ENCODE data around the gene SPRED3. TPM values are rescaled to one million over a fixed set of nuclear protein-coding genes. Genes with fewer than 3 reads are reported as not detected.

SPRED3 gene
- total and polyA plus RNA-seq, 2 of the 8 experiments (the other 6 are each of a cell fraction or from before 2014, with no cell fraction given), result 8.1 to 10.3 TPM

GRCh38 chr19:38350883-38351282 is 37.6 kb upstream of the SPRED3 start:
- no peaks in the 10 kb centered on the region for H3K4me1 ChIP-seq (replicated peaks in 1 of 4; ENCODE audit: control insufficient read depth in 3 of 4, insufficient read depth in 4 of 4, low read length in 3 of 4)
- H2BK15ac ChIP-seq (ENCODE audit: low read length), result no peak overlapping the region
- no peak overlapping the region for H2BK120ac ChIP-seq (replicated peaks; ENCODE audit: low read depth, low read length)
- no peak overlapping the region for H2BK12ac ChIP-seq (ENCODE audit: low read depth, low read length)
- ChIA-PET POLR2A (ENCODE audit: partially characterized antibody) (interaction anchor here (0.5 to 1.6 kb wide), 2 partner anchors 13 to 829 kb away, joined by 3 to 6 read pairs; no protein-coding TSS in a partner anchor), CTCF (ENCODE audit: partially characterized antibody) (interaction anchor here (0.7 to 3.7 kb wide), 4 partner anchors 10 to 208 kb away, joined by 4 to 14 read pairs (median 6); no protein-coding TSS in a partner anchor)
- H3K14ac ChIP-seq (ENCODE audit: insufficient read length), result no peak overlapping the region
- H2BK5ac ChIP-seq (ENCODE audit: low read depth, low read length), result no peak overlapping the region
- H3K4me2 ChIP-seq (ENCODE audit: insufficient read depth in 1 of 2, low read depth in 2 of 2, low read length in 2 of 2), result no peak overlapping the region
- no peak overlapping the region for H3K4ac ChIP-seq (replicated peaks; ENCODE audit: insufficient read length, low read depth, low read length)
- no peaks in the 10 kb centered on the region for H4K20me1 ChIP-seq (replicated peaks in 1 of 2; ENCODE audit: control insufficient read depth in 1 of 2, insufficient read depth in 2 of 2, low read length in 2 of 2)
- H3K56ac ChIP-seq (replicated peaks; ENCODE audit: insufficient read length, low read depth, low read length), result no peak overlapping the region
- no peaks in the 10 kb centered on the region for H3K27me3 ChIP-seq (replicated peaks in 1 of 4; ENCODE audit: control insufficient read depth in 3 of 4, extremely low read depth in 1 of 4, insufficient read depth in 3 of 4, low read length in 3 of 4)
- no peaks in the 10 kb centered on the region for H3K9me3 ChIP-seq (ENCODE audit: insufficient read depth in 2 of 2, low read depth in 1 of 2, low read length in 1 of 2)
- H3K9ac ChIP-seq (replicated peaks in 1 of 4; ENCODE audit: extremely low read depth in 1 of 4, low read depth in 3 of 4, low read length in 3 of 4), result no peak overlapping the region
- 93% methylated on average over 3 of the region's 3 CpGs; no CpG with 5 or more reads in 1 of the 2 experiments for WGBS, 2 experiments (ENCODE audit: extremely low coverage in 1 of 2, insufficient coverage in 1 of 2, insufficient read length in 1 of 2, insufficient replicate concordance in 2 of 2, low coverage in 1 of 2, low lambda C conversion rate in 2 of 2, missing lambda C conversion rate in 1 of 2)
- H4K5ac ChIP-seq (ENCODE audit: insufficient read length, low read depth, low read length), result no peak overlapping the region
- DNase-seq (ENCODE audit: low read depth in 1 of 2, low spot score in 2 of 2) (no peak), FAIRE-seq (no peak)
- H3K79me1 ChIP-seq (ENCODE audit: low read depth, low read length), result no peaks in the 10 kb centered on the region
- no peak overlapping the region for H3K4me3 ChIP-seq (ENCODE audit: extremely low read depth in 1 of 4, insufficient read depth in 2 of 4, low read depth in 3 of 4, low read length in 4 of 4)
- no peak overlapping the region for H3K27ac ChIP-seq (ENCODE audit: low read depth, low read length)
- no peak overlapping the region for H3K23ac ChIP-seq (ENCODE audit: insufficient read length)
- H2AK5ac ChIP-seq (ENCODE audit: low read depth, low read length), result 0 out of 2 replicates have a peak overlapping the region, but pooled peaks have one; percentile 33
- H3K18ac ChIP-seq (ENCODE audit: extremely low read depth, low read length), result no peak overlapping the region
- no peaks in the 10 kb centered on the region for H3K79me2 ChIP-seq (ENCODE audit: control insufficient read depth in 1 of 2, insufficient read depth in 2 of 2, low read length in 2 of 2)
- H4K91ac ChIP-seq (replicated peaks; ENCODE audit: insufficient read length, low read length), result no peak overlapping the region
- no peaks in the 10 kb centered on the region for H3K23me2 ChIP-seq (ENCODE audit: low read depth, low read length)
- no peak overlapping the region for H2BK20ac ChIP-seq (ENCODE audit: low read length)
- no peak overlapping the region for H4K8ac ChIP-seq (ENCODE audit: extremely low read depth, insufficient read depth, low read length)
- H3K36me3 ChIP-seq (ENCODE audit: control insufficient read depth in 2 of 4, insufficient read depth in 4 of 4, low read length in 3 of 4), result no peaks in the 10 kb centered on the region
- no peak overlapping the region for H2AFZ ChIP-seq (ENCODE audit: low read length)
- TF ChIP-seq KDM5A (IDR thresholded peaks at IDR 0.05; ENCODE audit: low read length), result no peak
- TF ChIP-seq NRF1 (IDR thresholded peaks at IDR 0.05; ENCODE audit: low read depth, low read length), result no peak
- no peak for TF ChIP-seq TCF12 (IDR thresholded peaks at IDR 0.05; ENCODE audit: low read depth, low read length)
- no peak for TF ChIP-seq SRF (IDR thresholded peaks at IDR 0.05; ENCODE audit: low read depth, low read length)
- no peak for TF ChIP-seq YY1 (IDR thresholded peaks at IDR 0.05; ENCODE audit: low read depth, low read length)
- no peak for TF ChIP-seq PHF8 (conservative IDR thresholded peaks at IDR 0.05; ENCODE audit: low read depth, low read length)
- no peak for TF ChIP-seq CHD2 (IDR thresholded peaks at IDR 0.05; ENCODE audit: low read length)
- no peak for TF ChIP-seq RAD21 (IDR thresholded peaks at IDR 0.05 in 1 of 2, conservative IDR thresholded peaks at IDR 0.05 in 1 of 2; ENCODE audit: low read depth in 2 of 2, low read length in 2 of 2)
- TF ChIP-seq GTF2F1 (IDR thresholded peaks at IDR 0.05; ENCODE audit: borderline replicate concordance, low read depth, low read length), result no peak
- TF ChIP-seq SP2 (IDR thresholded peaks at IDR 0.05; ENCODE audit: low read length), result no peak
- TF ChIP-seq FOSL1 (IDR thresholded peaks at IDR 0.05; ENCODE audit: insufficient read depth, low read depth, low read length), result no peak
- TF ChIP-seq CEBPB (IDR thresholded peaks at IDR 0.05; ENCODE audit: low read depth, low read length), result no peak
- no peak for TF ChIP-seq HDAC6 (IDR thresholded peaks at IDR 0.05; ENCODE audit: low read depth, low read length)
- no peak for TF ChIP-seq EP300 (IDR thresholded peaks at IDR 0.05; ENCODE audit: borderline replicate concordance in 1 of 2, low read depth in 2 of 2, low read length in 2 of 2)
- TF ChIP-seq HDAC2 (IDR thresholded peaks at IDR 0.05; ENCODE audit: borderline replicate concordance in 1 of 2, low read depth in 2 of 2, low read length in 2 of 2), result no peak
